ENCODE data around the gene RNF7.

Gene RNF7

DNA sequence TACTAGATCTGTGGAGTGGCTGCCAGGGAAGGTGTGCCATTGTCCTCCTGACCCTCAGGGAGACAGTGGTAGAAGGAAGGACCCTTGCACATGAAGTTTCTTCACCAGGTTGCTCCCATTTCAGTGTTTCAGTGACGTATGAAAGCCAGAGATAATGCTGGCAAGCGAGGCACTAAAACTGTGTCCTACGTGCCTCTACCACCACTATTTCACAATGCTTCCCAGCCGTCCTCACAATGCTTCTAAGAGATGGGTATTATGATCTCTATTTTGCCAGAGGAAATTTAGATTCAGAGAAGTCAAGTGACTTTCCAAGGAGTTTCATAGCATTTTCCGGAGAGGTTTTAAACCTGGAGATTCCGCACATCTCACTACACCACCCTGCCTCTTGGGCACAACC, 28.0 kb upstream of the RNF7 start:
- no peak overlapping the region for H3K9ac ChIP-seq
- no peaks in the 10 kb centered on the region for H3K27me3 ChIP-seq
- H3K4me1 ChIP-seq: peaks cover 6% of the 10 kb centered on the region; the same call in 1 of the 2 replicates
- no peak overlapping the region for H3K4me2 ChIP-seq
- H3K4me3 ChIP-seq: no peak overlapping the region
- H3K9me3 ChIP-seq: 0 out of 2 replicates have a peak, but pooled peaks cover 2% of the 10 kb centered on the region
- no peak for TF ChIP-seq Cebpa-rat (IDR thresholded peaks at IDR 0.05)
- no peaks in the 10 kb centered on the region for H4K20me1 ChIP-seq
- no peak overlapping the region for H3K27ac ChIP-seq
- no peaks in the 10 kb centered on the region for H3K36me3 ChIP-seq

GRCh38 chr3:141710888-141711616, 27.0 kb upstream of the RNF7 start:
- no peak for TF ChIP-seq Cebpa-rat (IDR thresholded peaks at IDR 0.05)
- Histone ChIP-seq H3K9me3 (0 out of 2 replicates have a peak, but pooled peaks cover 7% of the 10 kb centered on the region), H3K4me2 (no peak overlapping the region), H3K4me3 (no peak overlapping the region), H3K36me3 (no peaks in the 10 kb centered on the region), H3K27me3 (no peaks in the 10 kb centered on the region), H3K9ac (no peak overlapping the region), H3K4me1 (peaks cover 6% of the 10 kb centered on the region; the same call in 1 of the 2 replicates), H3K27ac (no peak overlapping the region), H4K20me1 (no peaks in the 10 kb centered on the region)

DNA sequence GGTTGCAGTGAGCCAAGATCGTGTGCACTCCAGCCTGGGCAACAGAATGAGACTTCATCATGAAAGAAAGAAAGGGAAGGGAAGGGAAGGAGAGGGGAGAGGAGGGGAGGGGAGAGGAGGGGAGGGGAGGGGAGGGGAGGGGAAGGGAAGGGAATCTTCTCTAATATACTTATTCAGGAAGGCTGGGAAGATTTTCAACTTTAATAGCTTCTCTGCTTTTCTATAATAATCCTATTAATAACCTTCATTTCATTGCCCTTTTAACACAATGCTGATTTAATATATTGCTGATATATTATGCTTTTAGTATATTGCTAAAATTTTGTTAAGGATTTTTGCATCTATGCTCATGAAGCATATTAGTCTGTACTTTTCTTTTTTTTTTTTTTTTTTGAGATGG, 23.4 kb upstream of the RNF7 start:
- Histone ChIP-seq H4K20me1 (no peaks in the 10 kb centered on the region), H3K36me3 (no peaks in the 10 kb centered on the region), H3K4me1 (no peaks in the 10 kb centered on the region), H3K4me3 (no peak overlapping the region), H3K27ac (no peak overlapping the region), H3K9ac (no peak overlapping the region), H3K4me2 (no peak overlapping the region), H3K27me3 (no peaks in the 10 kb centered on the region), H3K9me3 (0 out of 2 replicates have a peak, but pooled peaks cover 7% of the 10 kb centered on the region)
- TF ChIP-seq Cebpa-rat (IDR thresholded peaks at IDR 0.05): no peak

- H3K9me3 ChIP-seq: no peaks in the 10 kb centered on the region
- H3K36me3 ChIP-seq: no peaks in the 10 kb centered on the region
- no peak overlapping the region for H3K27ac ChIP-seq
- H3K4me2 ChIP-seq: no peak overlapping the region
- H3K4me3 ChIP-seq: no peak overlapping the region
- H3K27me3 ChIP-seq: no peaks in the 10 kb centered on the region
- TF ChIP-seq Cebpa-rat (IDR thresholded peaks at IDR 0.05): no peak
- H4K20me1 ChIP-seq: no peaks in the 10 kb centered on the region
- H3K4me1 ChIP-seq: peaks cover 3% of the 10 kb centered on the region; the same call in 1 of the 2 replicates
- no peak overlapping the region for H3K9ac ChIP-seq
Measured at GRCh38 chr3:141722081-141722480, 16.0 kb upstream of the RNF7 start.

- Histone ChIP-seq H3K27ac (no peak overlapping the region), H3K27me3 (no peaks in the 10 kb centered on the region), H4K20me1 (no peaks in the 10 kb centered on the region), H3K36me3 (no peaks in the 10 kb centered on the region), H3K4me1 (peaks cover 5% of the 10 kb centered on the region; the same call in 1 of the 2 replicates), H3K4me3 (no peak overlapping the region), H3K9me3 (no peaks in the 10 kb centered on the region), H3K9ac (no peak overlapping the region), H3K4me2 (no peak overlapping the region)
- no peak for TF ChIP-seq Cebpa-rat (IDR thresholded peaks at IDR 0.05)
Measured at GRCh38 chr3:141722648-141723047, 15.4 kb upstream of the RNF7 start.

GRCh38 chr3:141723255-141723654, 14.8 kb upstream of the RNF7 start:
- TF ChIP-seq Cebpa-rat (IDR thresholded peaks at IDR 0.05): no peak

DNA sequence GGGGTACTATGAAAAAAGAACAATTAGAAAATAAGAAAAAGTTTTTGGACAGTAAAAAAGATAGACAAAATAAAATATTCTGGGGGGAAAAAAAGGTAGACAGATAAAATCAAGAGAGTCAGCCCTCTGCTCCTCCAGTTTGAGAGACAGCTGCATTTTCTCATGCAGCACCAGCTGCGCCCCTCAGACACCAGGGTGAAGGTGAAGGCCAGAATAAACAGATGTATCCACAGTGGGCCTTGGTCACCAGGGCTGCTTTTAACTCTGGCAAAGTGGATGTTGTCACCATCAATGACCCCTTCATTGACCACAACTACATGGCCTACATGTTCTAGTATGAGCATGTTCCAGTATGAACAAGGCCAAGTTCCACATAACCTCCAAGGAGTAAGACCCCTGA, 13.9 kb upstream of the RNF7 start:
- Histone ChIP-seq H3K27ac (no peak overlapping the region), H4K20me1 (no peaks in the 10 kb centered on the region), H3K27me3 (no peaks in the 10 kb centered on the region), H3K9me3 (no peaks in the 10 kb centered on the region), H3K4me2 (no peak overlapping the region), H3K9ac (no peak overlapping the region), H3K4me1 (peaks cover 5% of the 10 kb centered on the region; the same call in 1 of the 2 replicates), H3K36me3 (no peaks in the 10 kb centered on the region), H3K4me3 (no peak overlapping the region)
- no peak for TF ChIP-seq Cebpa-rat (IDR thresholded peaks at IDR 0.05)

More at GRCh38 chr3:141723255-141723654, 14.8 kb upstream of the RNF7 start:
- Histone ChIP-seq H3K9ac (no peak overlapping the region), H3K9me3 (no peaks in the 10 kb centered on the region), H3K36me3 (no peaks in the 10 kb centered on the region), H3K27me3 (no peaks in the 10 kb centered on the region), H3K4me2 (no peak overlapping the region), H3K4me3 (no peak overlapping the region), H3K27ac (no peak overlapping the region), H4K20me1 (no peaks in the 10 kb centered on the region), H3K4me1 (peaks cover 5% of the 10 kb centered on the region; the same call in 1 of the 2 replicates)

DNA sequence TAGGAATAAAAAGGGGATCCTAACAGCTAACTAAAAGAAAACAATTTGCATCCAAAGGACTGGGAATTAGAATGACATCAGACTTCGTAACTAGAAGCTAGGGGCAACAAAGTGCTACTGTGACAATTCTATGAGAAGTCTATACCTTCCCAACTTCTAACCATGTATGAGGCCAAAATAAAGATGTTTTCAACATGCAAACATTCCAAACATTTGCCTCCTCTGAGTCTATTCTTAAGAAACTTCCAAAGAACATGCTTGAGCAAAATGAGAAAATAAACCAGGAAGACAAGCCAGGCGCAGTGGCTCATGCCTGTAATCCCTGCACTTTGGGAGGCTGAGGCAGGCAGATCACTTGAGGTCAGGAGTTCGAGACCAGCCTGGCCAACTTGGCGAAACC, 13.1 kb upstream of the RNF7 start:
- Histone ChIP-seq H3K4me1 (peaks cover 5% of the 10 kb centered on the region; the same call in 1 of the 2 replicates), H3K36me3 (no peaks in the 10 kb centered on the region)

GRCh38 chr3:141726483-141726882, 11.6 kb upstream of the RNF7 start:
- no peak overlapping the region for H3K4me3 ChIP-seq
- peaks cover 5% of the 10 kb centered on the region; the same call in 1 of the 2 replicates for H3K4me1 ChIP-seq
- H3K27me3 ChIP-seq: no peaks in the 10 kb centered on the region
- TF ChIP-seq Cebpa-rat (IDR thresholded peaks at IDR 0.05): no peak
- H3K27ac ChIP-seq: no peak overlapping the region
- no peaks in the 10 kb centered on the region for H3K36me3 ChIP-seq
- H3K9me3 ChIP-seq: no peaks in the 10 kb centered on the region
- no peak overlapping the region for H3K9ac ChIP-seq
- H3K4me2 ChIP-seq: no peak overlapping the region
- H4K20me1 ChIP-seq: no peaks in the 10 kb centered on the region

More for the DNA sequence above, 13.1 kb upstream of the RNF7 start:
- Histone ChIP-seq H4K20me1 (no peaks in the 10 kb centered on the region), H3K9ac (no peak overlapping the region), H3K9me3 (no peaks in the 10 kb centered on the region), H3K4me3 (no peak overlapping the region), H3K27ac (no peak overlapping the region), H3K4me2 (no peak overlapping the region), H3K27me3 (no peaks in the 10 kb centered on the region)
- TF ChIP-seq Cebpa-rat (IDR thresholded peaks at IDR 0.05): no peak

DNA sequence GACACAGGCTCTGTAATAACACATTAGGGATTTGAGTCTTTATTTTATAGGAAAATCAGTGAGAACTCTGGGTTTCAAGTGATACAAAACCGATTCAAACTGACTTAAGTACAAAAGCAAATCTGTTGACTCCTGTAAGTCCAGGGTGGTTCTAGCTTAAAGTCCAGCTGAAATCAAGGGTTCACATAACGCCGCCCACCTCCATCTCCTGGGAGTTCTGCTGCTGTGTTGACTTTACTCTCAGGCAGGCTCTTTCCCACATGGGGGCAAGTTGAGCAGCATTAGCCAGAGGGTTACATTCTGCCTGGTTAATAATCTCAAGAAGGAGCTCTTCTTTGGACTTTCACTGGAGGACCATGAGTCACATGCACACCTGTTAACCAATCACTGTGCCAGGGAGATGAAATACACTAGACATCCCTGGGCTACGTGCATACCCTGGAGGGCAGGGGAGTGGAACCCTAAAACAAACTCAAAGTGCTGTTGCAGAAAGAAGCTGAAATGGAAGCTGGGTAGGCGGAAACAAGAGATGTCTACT, 9.7 kb upstream of the RNF7 start:
- Histone ChIP-seq H3K36me3 (no peaks in the 10 kb centered on the region), H4K20me1 (no peaks in the 10 kb centered on the region), H3K27me3 (no peaks in the 10 kb centered on the region), H3K27ac (no peak overlapping the region), H3K4me1 (peaks cover 5% of the 10 kb centered on the region; the same call in 1 of the 2 replicates), H3K9me3 (no peaks in the 10 kb centered on the region), H3K9ac (no peak overlapping the region), H3K4me3 (no peak overlapping the region), H3K4me2 (no peak overlapping the region)
- no peak for TF ChIP-seq Cebpa-rat (IDR thresholded peaks at IDR 0.05)

Data from BLaER1 (cell line).